HepG2 (cell line): Measurements from ENCODE around the gene SNAPIN. TPM values are rescaled to one million over a fixed set of nuclear protein-coding genes. Genes with fewer than 3 reads are reported as not detected.

ENCODE experiments used
- ATAC-seq: fragments of 200-7000 bp; cut with Tn5 transposase; 3 replicates; pipeline ENCODE4 v1.9.1; 2020; ENCODE audit warnings: mild to moderate bottlenecking, moderate library complexity
- BruUV-seq: library from RNA; stranded (reverse); fragments of 400-500 nt; replicated peaks from 2 replicates; lab custom pipeline; 2021; lab: Mats Ljungman, UMichigan
- CTCF ChIA-PET: fragments of 300-600 bp; formaldehyde crosslinking; extraction: SDS; loops from one replicate; lab custom pipeline; 2021; ENCODE audit warnings: low total read pairs, inconsistent platforms, low intra/inter-chr PET ratio; lab: Yijun Ruan, JAX
- POLR2A ChIA-PET: fragments of 350-600 bp; sonication (Branson Sonifier 250); formaldehyde crosslinking; loops from one replicate; lab custom pipeline; 2020; ENCODE audit warnings: antibody characterized with exemption, inconsistent platforms; lab: Yijun Ruan, JAX
- DNase-seq: peaks from one replicate; pipeline ENCODE4 v3.0.0-alpha.2; 2015; ENCODE audit warnings: low spot score
- FAIRE-seq: peaks from 3 replicates; lab custom pipeline; 2011; peaks lifted over from hg19 to GRCh38; lab: Jason Lieb, UNC
- H2AFZ ChIP-seq: one replicate; pipeline ENCODE4 v1.6.1; 2011; ENCODE audit warnings: low read length, inconsistent platforms
- H3K27ac ChIP-seq: fragments of 300-600 bp; 3 replicates; pipeline ENCODE4 v1.8.0; 2011; ENCODE audit warnings: mixed run types, mild to moderate bottlenecking, mixed read lengths, low read length, inconsistent platforms; ENCODE audit not compliant: insufficient read depth; ENCODE audit errors: extremely low read length
- H3K27me3 ChIP-seq, 2 experiments: fragments of 200-600 bp in 1 of 2; 2 replicates in 1 of 2; 3 replicates in 1 of 2; pipeline versions ENCODE4 v1.6.0 to v1.8.0; 2011; ENCODE audit warnings: low read length in 2 of 2, mild to moderate bottlenecking in 2 of 2, moderate library complexity in 2 of 2, inconsistent platforms in 1 of 2; ENCODE audit not compliant: insufficient read depth in 2 of 2, control insufficient read depth in 1 of 2
- H3K36me3 ChIP-seq, 2 experiments: fragments of 200-600 bp in 1 of 2; replicated peaks in 1 of 2; 2 replicates in 1 of 2; 3 replicates in 1 of 2; pipeline versions ENCODE4 v1.5.1 to v1.8.0; 2011; ENCODE audit warnings: low read length in 2 of 2, inconsistent platforms in 1 of 2; ENCODE audit not compliant: insufficient read depth in 2 of 2, control insufficient read depth in 1 of 2
- H3K4me1 ChIP-seq: 2 replicates; pipeline ENCODE4 v1.5.1; 2012; ENCODE audit warnings: low read length, inconsistent platforms; ENCODE audit not compliant: insufficient read depth
- H3K4me2 ChIP-seq: 2 replicates; pipeline ENCODE4 v1.6.0; 2011; ENCODE audit warnings: low read depth, low read length, inconsistent platforms
- H3K4me3 ChIP-seq, 3 experiments: fragments of 200-600 bp in 1 of 3; sonication (generic), shearing (Covaris generic) in 1 of 3; replicated peaks in 1 of 3; 2 replicates each; pipeline ENCODE4 v1.5.1; 2011 to 2016; ENCODE audit warnings: low read length in 3 of 3, inconsistent platforms in 2 of 3, low read depth in 2 of 3, mild to moderate bottlenecking in 2 of 3, control low read depth in 1 of 3, mixed read lengths in 1 of 3; ENCODE audit not compliant: insufficient read depth in 1 of 3
- H3K79me2 ChIP-seq: one replicate; pipeline ENCODE4 v1.6.1; 2011; ENCODE audit warnings: low read length, inconsistent platforms; ENCODE audit not compliant: insufficient read depth
- H3K9ac ChIP-seq: 2 replicates; pipeline ENCODE4 v1.6.0; 2011; ENCODE audit warnings: mild to moderate bottlenecking, low read depth, low read length, inconsistent platforms; ENCODE audit not compliant: insufficient read depth
- H3K9me3 ChIP-seq: 2 replicates; pipeline ENCODE4 v1.5.1; 2012; ENCODE audit warnings: mild to moderate bottlenecking, low read length
- H4K20me1 ChIP-seq: 2 replicates; pipeline ENCODE4 v1.6.0; 2011; ENCODE audit warnings: inconsistent platforms, mild to moderate bottlenecking, low read length, moderate library complexity; ENCODE audit not compliant: insufficient read depth
- GTF3A ChIP-seq: sonication (generic); formaldehyde crosslinking; conservative IDR thresholded peaks from 2 replicates; pipeline ENCODE4 v1.4.0; 2020; ENCODE audit warnings: mild to moderate bottlenecking, missing genetic modification reagents
- HOXA3 ChIP-seq: sonication (generic); formaldehyde crosslinking; IDR thresholded peaks from 2 replicates; pipeline ENCODE4 v1.5.0; 2020; ENCODE audit warnings: missing genetic modification reagents
- MED1 ChIP-seq: sonication (generic); formaldehyde crosslinking; IDR thresholded peaks from 2 replicates; pipeline ENCODE4 v1.4.0; 2020; ENCODE audit warnings: missing genetic modification reagents
- NFIC ChIP-seq: IDR thresholded peaks from 2 replicates; pipeline ENCODE4 v1.6.1; 2012; ENCODE audit warnings: mild to moderate bottlenecking, low read length, inconsistent platforms
- NR2F2 ChIP-seq: IDR thresholded peaks from 2 replicates; pipeline ENCODE4 v1.6.1; 2012; ENCODE audit warnings: low read depth, inconsistent platforms, borderline replicate concordance
- POGZ ChIP-seq: sonication (generic); formaldehyde crosslinking; IDR thresholded peaks from 2 replicates; pipeline ENCODE4 v1.4.0; 2020; ENCODE audit warnings: mild to moderate bottlenecking, missing genetic modification reagents
- ZNF234 ChIP-seq: sonication (generic); formaldehyde crosslinking; conservative IDR thresholded peaks from 2 replicates; pipeline ENCODE4 v1.5.1; 2020; ENCODE audit warnings: mild to moderate bottlenecking, missing genetic modification reagents
- ZNF451 ChIP-seq: sonication (generic); formaldehyde crosslinking; IDR thresholded peaks from 2 replicates; pipeline ENCODE4 v1.5.0; 2020; ENCODE audit warnings: mild to moderate bottlenecking, missing genetic modification reagents
- WGBS: methylation state at CpG from one replicate; pipeline ENCODE4 v1.1.6; 2017; ENCODE audit warnings: low lambda C conversion rate; 5-methylcytosine and 5-hydroxymethylcytosine counted together
- in situ Hi-C: cut with HindIII; loops from 2 replicates; pipeline ENCODE4 v1.10.0; 2017; ENCODE audit warnings: low pct_unique_long_range_greater_than_20kb; ENCODE audit not compliant: extremely low pct_ligation_motif_present
- intact Hi-C: fragments of 100-400 bp; cut with micrococcal nuclease; formaldehyde crosslinking; loops from one replicate; pipeline ENCODE4 v1.10.0; 2022; ENCODE audit not compliant: unreplicated experiment
- polyA plus RNA-seq, 8 experiments: library from polyadenylated mRNA; depleted of rRNA in 3 of 8; stranded (reverse) in 7 of 8; unstranded in 1 of 8; fragments of >200 nt; fragmentation: Illumina TruSeq in 4 of 8; extraction: Trizol in 4 of 8; gene quantifications; 2 replicates each; pipeline versions ENCODE4 v1.2.1 to v1.2.3, GENCODE V29; 2011 to 2016; ENCODE audit warnings: low read depth in 4 of 8, missing spikeins in 1 of 8, mixed read lengths in 1 of 8; ENCODE audit not compliant: insufficient read depth in 1 of 8
- total RNA-seq, 5 experiments: library from RNA; depleted of rRNA; stranded (reverse); fragments of >200 nt; fragmentation: Illumina TruSeq; extraction: Trizol; gene quantifications; 2 replicates each; pipeline ENCODE4 v1.2.3, GENCODE V29; 2016; ENCODE audit warnings: low read depth in 1 of 5
- TF ChIP-seq, protein P1 (sequence below): sonication (generic); formaldehyde crosslinking; IDR thresholded peaks from 2 replicates; pipeline ENCODE4 v1.4.0; 2020; ENCODE audit warnings: low read depth, mild to moderate bottlenecking, missing genetic modification reagents
- TF ChIP-seq, protein P2 (sequence below): sonication (generic); formaldehyde crosslinking; IDR thresholded peaks from 2 replicates; pipeline ENCODE4 v1.4.0; 2020; ENCODE audit warnings: missing genetic modification reagents
- TF ChIP-seq, protein P3 (sequence below): sonication (generic); formaldehyde crosslinking; conservative IDR thresholded peaks from 2 replicates; pipeline ENCODE4 v1.8.0; 2022; ENCODE audit warnings: missing genetic modification reagents
- TF ChIP-seq, protein P4 (sequence below): sonication (generic); formaldehyde crosslinking; IDR thresholded peaks from 2 replicates; pipeline ENCODE4 v1.5.0; 2020; ENCODE audit warnings: missing genetic modification reagents

SNAPIN gene
- total and polyA plus RNA-seq, 2 of the 13 experiments (the other 11 are each of a cell fraction or from before 2014, with no cell fraction given), result 23.9 to 25.7 TPM

DNA sequence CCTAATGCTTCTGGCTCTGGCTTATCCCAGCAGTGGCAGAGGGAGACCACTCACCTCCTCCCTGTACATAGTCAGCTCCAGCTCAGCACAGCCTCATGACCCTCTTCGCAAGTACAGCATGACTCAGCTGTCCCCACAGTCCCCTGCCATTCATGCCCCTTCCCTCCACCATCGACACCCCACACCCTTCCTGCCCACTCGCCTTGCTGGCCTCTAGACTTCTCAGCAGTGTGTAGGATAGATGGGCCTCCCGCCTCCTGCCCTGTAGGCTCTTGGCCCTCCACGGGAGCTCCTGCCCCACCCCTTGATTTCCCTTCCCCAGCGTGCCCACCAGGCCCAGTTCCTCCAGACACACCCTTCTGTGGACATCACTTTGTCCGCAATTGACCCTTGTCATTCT lies 29.8 kb downstream of the SNAPIN start (continued):
- TF ChIP-seq POGZ (CRISPR knock-in tag) (no peak), GTF3A (no peak)

DNA sequence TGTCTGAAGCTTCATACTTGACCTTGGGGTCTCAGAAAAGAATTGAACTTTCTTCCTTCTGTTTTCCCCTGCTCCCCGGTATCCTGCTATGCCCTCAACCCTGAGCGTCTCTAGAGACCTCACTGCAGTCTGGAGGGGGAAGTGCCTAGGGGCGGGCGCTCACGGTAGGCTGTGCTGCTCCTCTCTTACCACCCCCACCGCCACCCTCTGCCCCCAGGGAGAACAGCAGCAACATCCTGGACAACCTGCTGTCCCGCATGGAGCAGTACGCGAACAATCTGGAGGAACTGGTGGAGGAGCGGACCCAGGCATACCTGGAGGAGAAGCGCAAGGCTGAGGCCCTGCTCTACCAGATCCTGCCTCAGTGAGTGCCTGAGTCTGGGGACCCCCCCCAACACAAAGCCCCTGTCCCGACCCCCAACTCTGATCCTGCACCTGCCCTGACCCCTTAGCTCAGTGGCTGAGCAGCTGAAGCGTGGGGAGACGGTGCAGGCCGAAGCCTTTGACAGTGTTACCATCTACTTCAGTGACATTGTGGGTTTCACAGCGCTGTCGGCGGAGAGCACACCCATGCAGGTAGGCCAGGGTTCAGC lies 30.3 kb downstream of the SNAPIN start:
- ATAC-seq (no peak), DNase-seq (no peak), FAIRE-seq (no peak)
- Histone ChIP-seq H4K20me1 (no peaks in the 10 kb centered on the region), H3K4me1 (peaks cover 16% of the 10 kb centered on the region; the same call in 1 of the 2 replicates), H3K4me3 (no peak overlapping the region), H2AFZ (no peak overlapping the region), H3K4me2 (no peak overlapping the region), H3K79me2 (no peaks in the 10 kb centered on the region), H3K9me3 (no peaks in the 10 kb centered on the region), H3K36me3 (no peaks in the 10 kb centered on the region), H3K27me3 (peaks cover 7 to 55% of the 10 kb centered on the region in 2 experiments; a peak in 4 of 5 replicates), H3K9ac (no peak overlapping the region), H3K27ac (no peak overlapping the region)
- in situ Hi-C loops (loop anchor here (10.0 kb wide), 1 partner anchor 296 kb away; the partner anchor contains the start of gene RAB13), intact Hi-C loops (no loop called here)
- BruUV-seq, result no TSS peak
- no peak for TF ChIP-seq NR2F2
- TF ChIP-seq, protein P1, sequence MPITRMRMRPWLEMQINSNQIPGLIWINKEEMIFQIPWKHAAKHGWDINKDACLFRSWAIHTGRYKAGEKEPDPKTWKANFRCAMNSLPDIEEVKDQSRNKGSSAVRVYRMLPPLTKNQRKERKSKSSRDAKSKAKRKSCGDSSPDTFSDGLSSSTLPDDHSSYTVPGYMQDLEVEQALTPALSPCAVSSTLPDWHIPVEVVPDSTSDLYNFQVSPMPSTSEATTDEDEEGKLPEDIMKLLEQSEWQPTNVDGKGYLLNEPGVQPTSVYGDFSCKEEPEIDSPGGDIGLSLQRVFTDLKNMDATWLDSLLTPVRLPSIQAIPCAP, result no peak
- CTCF ChIA-PET, result no interaction called here
- WGBS, result 26% methylated on average over 2 of the region's 18 CpGs
- POLR2A ChIA-PET, result interaction anchor here (0.5 kb wide), 1 partner anchor 920 kb away, joined by 5 read pairs; no protein-coding TSS in a partner anchor

DNA sequence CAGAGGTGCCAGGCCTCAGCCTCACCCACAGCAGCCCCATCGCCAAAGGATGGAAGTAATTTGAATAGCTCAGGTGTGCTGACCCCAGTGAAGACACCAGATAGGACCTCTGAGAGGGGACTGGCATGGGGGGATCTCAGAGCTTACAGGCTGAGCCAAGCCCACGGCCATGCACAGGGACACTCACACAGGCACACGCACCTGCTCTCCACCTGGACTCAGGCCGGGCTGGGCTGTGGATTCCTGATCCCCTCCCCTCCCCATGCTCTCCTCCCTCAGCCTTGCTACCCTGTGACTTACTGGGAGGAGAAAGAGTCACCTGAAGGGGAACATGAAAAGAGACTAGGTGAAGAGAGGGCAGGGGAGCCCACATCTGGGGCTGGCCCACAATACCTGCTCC lies 35.0 kb downstream of the SNAPIN start:
- ATAC-seq, result no peak
- H3K4me3 ChIP-seq, result no peak overlapping the region
- H3K27me3 ChIP-seq, result peaks cover 1 to 21% of the 10 kb centered on the region in 2 experiments; a peak in 3 of 5 replicates
- H4K20me1 ChIP-seq, result no peaks in the 10 kb centered on the region
- intact Hi-C loops (no loop called here), in situ Hi-C loops (no loop called here)
- no peak overlapping the region for H3K9ac ChIP-seq
- no peaks in the 10 kb centered on the region for H3K9me3 ChIP-seq
- H2AFZ ChIP-seq, result no peak overlapping the region
- ChIA-PET CTCF (no interaction called here), POLR2A (no interaction called here)
- no peak overlapping the region for H3K27ac ChIP-seq
- 29% methylated on average over 4 of the region's 4 CpGs for WGBS
- no peak for DNase-seq
- BruUV-seq, result no TSS peak
- no peak overlapping the region for H3K4me2 ChIP-seq
- H3K4me1 ChIP-seq, result peaks cover 13% of the 10 kb centered on the region
- H3K36me3 ChIP-seq, result no peaks in the 10 kb centered on the region
- no peak for FAIRE-seq
- no peaks in the 10 kb centered on the region for H3K79me2 ChIP-seq
- TF ChIP-seq, protein P2, sequence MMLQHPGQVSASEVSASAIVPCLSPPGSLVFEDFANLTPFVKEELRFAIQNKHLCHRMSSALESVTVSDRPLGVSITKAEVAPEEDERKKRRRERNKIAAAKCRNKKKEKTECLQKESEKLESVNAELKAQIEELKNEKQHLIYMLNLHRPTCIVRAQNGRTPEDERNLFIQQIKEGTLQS, result no peak
- TF ChIP-seq, protein P3, sequence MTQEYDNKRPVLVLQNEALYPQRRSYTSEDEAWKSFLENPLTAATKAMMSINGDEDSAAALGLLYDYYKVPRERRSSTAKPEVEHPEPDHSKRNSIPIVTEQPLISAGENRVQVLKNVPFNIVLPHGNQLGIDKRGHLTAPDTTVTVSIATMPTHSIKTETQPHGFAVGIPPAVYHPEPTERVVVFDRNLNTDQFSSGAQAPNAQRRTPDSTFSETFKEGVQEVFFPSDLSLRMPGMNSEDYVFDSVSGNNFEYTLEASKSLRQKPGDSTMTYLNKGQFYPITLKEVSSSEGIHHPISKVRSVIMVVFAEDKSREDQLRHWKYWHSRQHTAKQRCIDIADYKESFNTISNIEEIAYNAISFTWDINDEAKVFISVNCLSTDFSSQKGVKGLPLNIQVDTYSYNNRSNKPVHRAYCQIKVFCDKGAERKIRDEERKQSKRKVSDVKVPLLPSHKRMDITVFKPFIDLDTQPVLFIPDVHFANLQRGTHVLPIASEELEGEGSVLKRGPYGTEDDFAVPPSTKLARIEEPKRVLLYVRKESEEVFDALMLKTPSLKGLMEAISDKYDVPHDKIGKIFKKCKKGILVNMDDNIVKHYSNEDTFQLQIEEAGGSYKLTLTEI (CRISPR knock-in tag), result no peak
- TF ChIP-seq, protein P4, sequence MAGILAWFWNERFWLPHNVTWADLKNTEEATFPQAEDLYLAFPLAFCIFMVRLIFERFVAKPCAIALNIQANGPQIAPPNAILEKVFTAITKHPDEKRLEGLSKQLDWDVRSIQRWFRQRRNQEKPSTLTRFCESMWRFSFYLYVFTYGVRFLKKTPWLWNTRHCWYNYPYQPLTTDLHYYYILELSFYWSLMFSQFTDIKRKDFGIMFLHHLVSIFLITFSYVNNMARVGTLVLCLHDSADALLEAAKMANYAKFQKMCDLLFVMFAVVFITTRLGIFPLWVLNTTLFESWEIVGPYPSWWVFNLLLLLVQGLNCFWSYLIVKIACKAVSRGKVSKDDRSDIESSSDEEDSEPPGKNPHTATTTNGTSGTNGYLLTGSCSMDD (CRISPR knock-in tag), result no peak
- TF ChIP-seq HOXA3 (CRISPR knock-in tag) (no peak), NFIC (no peak), ZNF234 (CRISPR knock-in tag) (no peak), MED1 (CRISPR knock-in tag) (no peak), ZNF451 (CRISPR knock-in tag) (no peak)
